Erythroblast (primary cell): ENCODE data around the gene ATG3.

Experiments
- GATA1 ChIP-seq: IDR thresholded peaks from 2 replicates; pipeline ENCODE4 v1.6.1; 2011; ENCODE audit warnings: low read depth, mild to moderate bottlenecking, control low read depth, low read length, moderate library complexity
- POLR2A ChIP-seq: IDR thresholded peaks from 2 replicates; pipeline ENCODE4 v1.6.1; 2011; ENCODE audit warnings: mild to moderate bottlenecking, low read length

- TF ChIP-seq POLR2A (no peak), GATA1 (no peak)
Measured at GRCh38 chr3:112597945-112598344, 36.2 kb upstream of the ATG3 start.
